Central memory CD4-positive, alpha-beta T cell (primary cell): Measurements from ENCODE around the gene SGCE.

Experiments used
- DNase-seq: peaks from one replicate; pipeline ENCODE4 v3.0.0; 2022

SGCE gene

DNA sequence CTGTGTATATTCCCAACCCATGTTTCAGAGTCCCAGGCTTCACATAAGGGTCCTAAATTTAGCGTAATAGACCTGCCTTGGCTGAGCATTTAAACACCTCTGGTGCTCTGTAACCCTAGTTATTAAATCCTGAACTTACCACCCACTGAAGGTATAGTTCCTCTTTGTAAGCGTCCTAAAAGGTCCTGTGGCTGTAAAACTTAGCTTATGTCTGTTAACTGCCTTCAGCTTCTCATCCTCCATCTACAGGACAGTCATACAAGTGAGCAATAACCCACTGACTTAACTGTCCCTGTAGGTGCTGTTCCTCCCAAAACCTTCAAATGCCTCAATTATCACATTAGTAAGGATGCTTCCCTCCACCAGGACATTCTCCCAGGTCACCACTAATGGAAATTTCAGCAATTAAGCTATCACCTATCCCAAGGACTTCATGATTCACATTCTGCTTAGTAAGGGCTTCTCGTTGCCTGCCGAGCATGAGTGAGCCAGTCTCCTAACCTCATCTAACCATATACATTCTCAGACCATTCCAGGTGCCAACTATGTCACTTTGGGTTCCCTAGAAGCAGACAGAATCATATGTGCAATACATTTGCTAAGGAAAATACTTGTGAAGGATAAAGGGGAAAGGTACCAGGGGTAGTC lies 90.6 kb downstream of the SGCE start:
- DNase-seq = no peak

DNA sequence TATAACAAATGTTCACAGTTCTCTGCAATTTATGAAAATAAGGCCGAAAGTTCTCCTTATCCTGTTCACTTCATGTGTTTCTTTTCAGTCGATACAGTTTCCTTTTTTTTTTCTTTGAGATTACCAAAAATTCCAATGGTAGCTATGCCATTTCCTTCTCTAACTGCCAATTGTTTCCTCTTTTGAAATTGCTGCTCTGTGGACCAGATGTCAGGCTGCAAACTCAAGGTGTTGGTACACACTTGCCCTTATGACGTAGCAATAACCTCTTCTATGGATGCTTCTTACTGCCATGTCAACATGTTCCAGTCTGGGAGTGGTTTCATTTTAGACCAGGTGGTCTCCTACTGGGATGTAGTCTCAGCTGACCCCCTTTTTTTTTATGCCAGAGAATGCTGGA lies 93.4 kb downstream of the SGCE start:
- DNase-seq = no peak

DNA sequence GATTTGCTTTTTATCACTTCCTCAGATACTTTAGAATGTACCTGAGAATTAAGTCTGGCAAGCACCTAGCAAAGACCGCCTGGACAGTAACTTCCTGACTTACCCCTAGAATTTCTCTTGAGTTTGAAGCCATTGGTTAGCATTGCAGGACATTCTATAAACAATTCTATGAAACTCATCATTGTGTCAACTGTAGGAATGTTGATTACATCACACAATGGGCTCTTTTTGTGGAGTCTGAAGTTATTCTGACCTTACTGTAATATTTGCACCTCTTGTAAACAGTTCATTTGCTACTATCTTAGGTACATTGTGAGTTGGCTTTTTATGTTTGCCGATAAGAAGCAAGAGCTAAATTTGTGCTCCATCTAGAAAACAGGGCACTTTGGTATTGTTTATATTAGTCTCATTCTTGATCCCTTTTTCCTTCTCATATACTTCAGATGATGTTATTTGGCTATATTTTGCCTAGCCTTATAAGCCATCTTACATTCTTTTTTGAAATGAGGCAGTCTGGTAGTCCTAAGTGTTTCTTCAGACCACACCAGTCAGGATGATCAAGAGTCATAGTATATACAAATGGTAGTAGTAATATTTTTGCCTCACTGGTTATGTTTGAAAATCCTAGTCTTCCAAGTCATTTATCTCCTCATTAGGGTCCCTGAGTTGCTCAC lies 94.0 kb downstream of the SGCE start:
- no peak for DNase-seq

DNA sequence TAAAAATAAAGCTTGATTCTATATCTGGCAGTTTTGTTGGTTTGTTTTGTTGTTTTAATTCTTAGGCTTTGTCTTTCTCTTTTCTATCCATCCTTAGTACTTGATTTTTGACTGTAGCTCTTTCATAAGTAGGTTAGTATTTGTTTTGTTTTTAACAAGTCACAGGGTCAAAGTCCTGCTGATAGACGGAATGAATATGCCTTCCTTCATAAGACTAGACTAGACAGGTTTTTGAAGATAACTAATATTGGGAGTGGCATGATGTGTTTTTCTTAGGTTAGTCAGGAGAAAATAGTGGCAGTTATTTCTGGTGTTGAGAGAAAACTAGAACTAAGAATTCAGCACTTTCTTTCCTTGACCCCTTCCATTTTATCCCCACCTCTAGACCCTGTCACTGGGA lies 96.0 kb downstream of the SGCE start:
- no peak for DNase-seq

DNA sequence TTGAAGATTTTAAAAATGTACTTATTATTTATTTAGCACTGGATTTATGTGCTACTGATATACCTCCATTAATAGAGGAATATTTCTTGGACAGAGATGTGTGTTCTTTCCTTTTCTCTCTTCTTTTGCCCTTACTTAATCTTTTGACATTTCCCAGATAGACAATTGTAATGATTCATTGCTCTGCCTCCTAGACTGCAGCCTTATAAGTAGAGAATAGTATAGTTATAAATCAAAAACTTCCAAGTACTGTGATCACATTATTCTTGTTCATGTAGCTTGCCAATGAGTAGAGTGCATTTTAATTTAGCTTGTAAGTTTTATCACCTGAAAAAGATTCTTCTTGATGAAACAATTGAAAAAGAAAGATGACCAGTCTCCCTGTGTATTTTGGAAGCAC lies 98.7 kb downstream of the SGCE start:
- no peak for DNase-seq

DNA sequence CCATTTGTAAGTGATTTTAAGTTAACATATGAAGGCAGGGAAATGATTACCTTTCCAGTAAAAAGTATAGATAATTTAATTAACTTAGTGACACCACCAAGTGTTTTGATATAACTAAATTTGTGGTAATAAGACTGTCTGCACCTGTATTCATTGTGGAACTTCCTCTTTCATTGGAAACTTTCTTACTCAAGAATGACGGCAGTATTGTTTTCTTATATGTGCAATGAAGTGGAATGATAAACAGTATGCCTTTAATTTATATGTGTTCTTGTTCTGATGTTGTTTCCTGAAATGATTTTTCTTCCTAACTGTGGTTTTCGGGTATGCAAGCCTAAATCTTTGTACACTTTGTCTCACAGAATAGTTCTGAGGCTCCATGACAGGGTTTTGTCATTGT lies 99.9 kb downstream of the SGCE start:
- no peak for DNase-seq

DNA sequence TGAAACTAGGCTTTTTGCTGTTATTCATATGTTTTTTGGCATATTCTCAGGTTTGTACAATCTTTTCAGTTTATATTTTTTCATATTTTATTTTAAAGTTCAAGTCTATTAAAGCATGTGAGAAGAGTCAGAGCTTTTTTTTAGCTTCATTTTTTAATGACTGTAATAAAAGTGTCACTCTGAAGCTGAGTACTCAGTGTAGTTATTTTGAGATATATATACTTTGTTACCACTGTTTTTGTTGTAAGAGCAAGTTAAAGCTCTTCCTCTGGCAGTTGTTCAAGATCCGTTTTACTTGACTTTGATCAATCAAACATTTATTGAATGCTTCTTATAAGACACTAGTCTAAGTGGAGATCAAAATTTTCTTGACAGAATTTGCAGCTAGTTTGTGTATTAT lies 108.8 kb downstream of the SGCE start:
- no peak for DNase-seq

DNA sequence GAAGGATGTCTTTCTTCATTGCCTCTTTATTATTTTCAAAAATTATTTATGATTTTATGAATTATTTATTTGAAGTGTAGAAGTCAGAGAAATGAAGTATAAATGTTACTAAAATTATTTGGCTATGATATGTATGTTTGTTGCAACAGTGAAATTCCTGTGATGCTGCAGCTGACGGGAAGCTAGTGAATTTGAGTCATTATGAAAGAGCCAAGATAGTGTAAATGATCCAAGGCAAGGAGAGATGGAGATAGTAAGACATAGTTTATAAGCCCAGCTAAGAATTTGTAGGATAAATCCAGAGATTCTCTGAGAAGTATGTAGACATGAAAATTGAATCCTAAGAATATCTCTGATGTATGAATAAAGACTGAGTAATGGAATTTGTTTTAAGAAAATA lies 115.5 kb downstream of the SGCE start:
- no peak for DNase-seq
